GM23338 (cell line): ENCODE measurements around the gene CNOT6.

Experiments
- EZH2 ChIP-seq: fragments of 200-600 bp; sonication (generic); IDR thresholded peaks from one replicate; pipeline ENCODE4 v1.8.0; 2017; ENCODE audit warnings: antibody characterized with exemption, mild to moderate bottlenecking, low read depth; ENCODE audit not compliant: unreplicated experiment
- JUNB ChIP-seq: IDR thresholded peaks from one replicate; pipeline ENCODE4 v1.6.1; 2016; ENCODE audit warnings: antibody characterized with exemption; ENCODE audit not compliant: unreplicated experiment
- POLR2AphosphoS5 ChIP-seq: IDR thresholded peaks from 2 replicates; pipeline ENCODE4 v1.6.1; 2016; ENCODE audit warnings: antibody characterized with exemption, low read depth
- ZNF114 ChIP-seq: fragments of 250-450 bp; sonication (Bioruptor Pico); IDR thresholded peaks from 2 replicates; pipeline ENCODE4 v1.5.0; 2020; ENCODE audit warnings: mild to moderate bottlenecking, moderate library complexity
- TF ChIP-seq, protein P1 (sequence below), 2 experiments: fragments of 200-600 bp in 1 of 2; sonication (generic) in 1 of 2; conservative IDR thresholded peaks; 2 replicates each; pipeline versions ENCODE4 v1.5.1 to v1.6.1; 2016 to 2017; ENCODE audit warnings: antibody characterized with exemption in 2 of 2, low read depth in 2 of 2, mild to moderate bottlenecking in 2 of 2, moderate library complexity in 1 of 2

- TF ChIP-seq, protein P1, sequence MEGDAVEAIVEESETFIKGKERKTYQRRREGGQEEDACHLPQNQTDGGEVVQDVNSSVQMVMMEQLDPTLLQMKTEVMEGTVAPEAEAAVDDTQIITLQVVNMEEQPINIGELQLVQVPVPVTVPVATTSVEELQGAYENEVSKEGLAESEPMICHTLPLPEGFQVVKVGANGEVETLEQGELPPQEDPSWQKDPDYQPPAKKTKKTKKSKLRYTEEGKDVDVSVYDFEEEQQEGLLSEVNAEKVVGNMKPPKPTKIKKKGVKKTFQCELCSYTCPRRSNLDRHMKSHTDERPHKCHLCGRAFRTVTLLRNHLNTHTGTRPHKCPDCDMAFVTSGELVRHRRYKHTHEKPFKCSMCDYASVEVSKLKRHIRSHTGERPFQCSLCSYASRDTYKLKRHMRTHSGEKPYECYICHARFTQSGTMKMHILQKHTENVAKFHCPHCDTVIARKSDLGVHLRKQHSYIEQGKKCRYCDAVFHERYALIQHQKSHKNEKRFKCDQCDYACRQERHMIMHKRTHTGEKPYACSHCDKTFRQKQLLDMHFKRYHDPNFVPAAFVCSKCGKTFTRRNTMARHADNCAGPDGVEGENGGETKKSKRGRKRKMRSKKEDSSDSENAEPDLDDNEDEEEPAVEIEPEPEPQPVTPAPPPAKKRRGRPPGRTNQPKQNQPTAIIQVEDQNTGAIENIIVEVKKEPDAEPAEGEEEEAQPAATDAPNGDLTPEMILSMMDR (conservative IDR thresholded peaks at IDR 0.05; ENCODE audit: low read depth in 2 of 2), result no peak
- no peak for TF ChIP-seq EZH2
- no peak for TF ChIP-seq ZNF114 (CRISPR knock-in tag)
- TF ChIP-seq POLR2AphosphoS5, result no peak
- TF ChIP-seq JUNB, result no peak
Measured at GRCh38 chr5:180598797-180599589, 104.8 kb downstream of the CNOT6 start.
